NB4 (cell line): ENCODE data around the gene RGS14.

Experiments used
- DNase-seq: peaks from one replicate; pipeline ENCODE4 v3.0.0; 2010; ENCODE audit warnings: low read depth
- H3K4me3 ChIP-seq: one replicate; pipeline ENCODE4 v1.5.1; 2011; ENCODE audit warnings: mild to moderate bottlenecking, low read depth, low read length, moderate library complexity
- CTCF ChIP-seq: IDR thresholded peaks from one replicate; pipeline ENCODE4 v1.5.1; 2012; ENCODE audit warnings: low read depth, low read length
- MAX ChIP-seq: IDR thresholded peaks from 2 replicates; pipeline ENCODE4 v1.6.1; 2011; ENCODE audit warnings: low read depth, low read length
- MYC ChIP-seq: IDR thresholded peaks from 2 replicates; pipeline ENCODE4 v1.6.1; 2011; ENCODE audit warnings: low read depth, low read length
- POLR2A ChIP-seq: IDR thresholded peaks from 2 replicates; pipeline ENCODE4 v1.6.1; 2011; ENCODE audit warnings: mild to moderate bottlenecking; ENCODE audit not compliant: insufficient read length; ENCODE audit errors: extremely low read depth

RGS14 gene

GRCh38 chr5:177366528-177367322 is 9.0 kb downstream of the RGS14 start:
- TF ChIP-seq POLR2A (no peak), CTCF (no peak)
- DNase-seq, result no peak
- H3K4me3 ChIP-seq, result no peak overlapping the region

- DNase-seq, result no peak
- TF ChIP-seq MAX, result no peak
- TF ChIP-seq CTCF, result no peak
- TF ChIP-seq MYC, result no peak
- no peak for TF ChIP-seq POLR2A
- no peak overlapping the region for H3K4me3 ChIP-seq
Observed at GRCh38 chr5:177367323-177367848, 9.7 kb downstream of the RGS14 start.

- TF ChIP-seq MYC (no peak), MAX (no peak), CTCF (no peak), POLR2A (no peak)
- DNase-seq, result no peak
- H3K4me3 ChIP-seq, result no peak overlapping the region
Observed at GRCh38 chr5:177367981-177368868, 10.5 kb downstream of the RGS14 start.

- TF ChIP-seq MAX, result no peak
- peak; percentile 72 for TF ChIP-seq CTCF
- no peak overlapping the region for H3K4me3 ChIP-seq
- DNase-seq, result peak; percentile 34
Observed at GRCh38 chr5:177368869-177369644, 11.3 kb downstream of the RGS14 start.

GRCh38 chr5:177369645-177370440 is 12.1 kb downstream of the RGS14 start:
- TF ChIP-seq MAX, result no peak
- TF ChIP-seq CTCF, result no peak
- no peak for TF ChIP-seq MYC
- TF ChIP-seq POLR2A, result no peak
- no peak for DNase-seq
- H3K4me3 ChIP-seq, result no peak overlapping the region
